GM19099 (cell line): ENCODE results near the gene ATAT1.

Experiments
- POLR2A ChIP-seq: IDR thresholded peaks from 3 replicates; pipeline ENCODE4 v1.6.1; 2011; ENCODE audit warnings: low read depth; ENCODE audit not compliant: insufficient read length; ENCODE audit errors: extremely low read depth

Gene ATAT1

DNA sequence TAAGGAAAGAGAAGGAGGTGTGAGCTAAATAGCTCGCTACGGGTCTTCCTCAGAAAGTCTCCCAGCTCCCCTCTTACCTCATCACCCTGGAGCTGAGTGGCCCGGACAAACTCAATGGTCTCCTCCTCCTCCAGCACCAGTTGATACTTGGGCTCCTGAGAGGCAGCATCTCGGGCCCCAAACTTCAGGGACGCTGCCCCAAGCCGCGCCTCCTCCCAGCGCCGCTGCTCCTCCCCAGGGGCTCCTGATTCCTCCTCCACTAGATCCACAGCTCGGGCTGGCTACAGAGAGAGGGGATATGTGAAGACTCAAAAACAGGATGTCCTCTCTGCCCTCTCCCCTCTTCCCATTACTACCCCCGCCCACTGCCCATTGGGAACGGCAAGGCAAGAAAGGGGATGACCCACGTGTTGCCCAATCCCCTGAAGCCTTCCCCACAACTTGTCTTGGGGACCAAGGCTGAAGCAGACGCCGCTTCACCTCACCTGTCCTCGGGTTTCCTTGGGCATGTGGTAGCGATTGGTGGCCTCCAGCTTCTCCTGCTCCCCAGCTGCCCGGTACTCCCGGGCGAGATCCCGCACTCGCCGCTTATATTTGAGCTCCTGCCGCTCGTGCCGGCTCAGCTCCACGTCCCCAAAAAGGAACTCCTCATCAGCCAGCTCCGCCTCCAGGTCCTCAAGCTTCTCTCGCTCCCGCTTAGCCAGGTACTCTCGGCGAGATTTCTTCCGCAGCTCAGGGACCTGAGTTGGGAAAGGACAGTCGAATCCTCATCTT lies 38.5 kb downstream of the ATAT1 start:
- no peak for TF ChIP-seq POLR2A

DNA sequence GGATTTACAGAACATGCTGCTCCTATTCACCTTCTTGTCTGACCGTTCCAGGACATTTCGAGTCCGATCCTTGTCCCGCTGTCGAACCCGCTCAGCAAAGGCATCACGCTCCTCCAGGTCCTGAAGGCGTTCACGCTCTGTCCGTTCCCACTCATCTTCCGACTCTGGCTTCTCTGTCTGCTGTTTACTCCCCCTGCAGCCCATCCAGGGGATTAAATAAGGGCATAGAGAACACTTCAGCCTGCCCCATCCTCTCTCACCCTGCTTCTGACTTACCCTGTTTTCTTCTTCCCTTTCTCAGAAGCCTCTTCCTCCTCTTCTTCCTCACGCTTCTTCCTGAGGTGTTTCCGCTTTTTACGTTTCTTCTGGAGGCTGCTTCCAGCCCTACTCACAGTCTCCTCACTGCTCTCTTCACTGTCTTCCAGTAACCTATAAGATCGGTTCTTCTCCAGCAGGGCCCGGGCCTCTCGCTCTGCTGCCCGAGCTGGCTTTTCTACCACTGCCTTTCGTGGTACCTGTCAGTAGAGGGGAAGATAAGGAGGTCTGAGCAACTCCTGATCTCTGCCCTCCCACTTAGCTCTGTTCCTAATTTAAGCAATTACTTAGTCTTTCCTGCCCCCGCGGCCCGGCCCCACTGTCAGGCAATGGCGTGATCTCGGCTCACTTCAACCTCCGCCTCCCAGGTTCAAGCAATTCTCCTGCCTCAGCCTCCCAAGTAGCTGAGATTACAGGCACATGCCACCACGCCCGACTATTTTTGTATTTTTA lies 44.3 kb downstream of the ATAT1 start:
- no peak for TF ChIP-seq POLR2A

DNA sequence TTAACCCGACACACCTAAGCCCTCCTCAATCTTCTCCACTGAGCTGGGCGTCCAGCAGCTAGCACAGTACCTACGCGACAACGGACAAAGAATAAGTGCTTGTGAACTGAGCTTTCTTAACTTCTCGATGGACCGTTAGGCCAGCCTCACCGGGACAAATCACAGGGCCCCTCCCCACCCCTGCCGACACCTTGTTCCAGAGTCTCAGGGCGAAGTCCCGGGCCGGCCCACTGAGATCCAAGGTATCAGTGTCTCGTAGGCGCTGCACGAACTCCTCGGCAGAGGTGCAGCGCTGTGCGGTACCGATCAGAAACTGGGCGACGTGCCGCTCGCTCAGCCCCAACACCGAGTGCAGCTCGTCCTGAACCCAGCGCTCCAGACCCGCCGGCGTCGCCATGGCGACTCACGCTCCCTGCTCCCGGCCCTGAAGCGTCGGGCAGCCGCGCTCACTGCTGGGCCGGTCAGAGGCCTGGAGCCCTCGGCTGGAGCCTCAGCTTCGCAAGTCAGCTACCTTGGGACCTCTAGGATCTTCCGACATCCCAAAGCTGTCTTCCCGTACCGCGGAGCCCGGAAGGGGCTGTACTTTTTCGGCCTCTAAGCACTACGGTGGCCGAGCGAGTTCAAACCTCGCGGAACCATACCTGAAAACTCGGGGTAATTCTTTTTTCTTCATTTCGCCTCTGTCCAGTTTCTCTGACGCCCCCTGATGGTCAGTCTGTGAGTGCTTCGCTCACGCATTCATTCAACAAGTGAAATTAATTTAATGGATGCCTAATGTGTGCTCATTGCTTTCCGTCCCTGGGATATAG lies 46.0 kb downstream of the ATAT1 start, which contains the start of gene DHX16:
Gene DHX16 (minus strand): TSS at position 562 of the 809 bp plus-strand sequence. CDS start 165 bp downstream, at position 397.
- TF ChIP-seq POLR2A, result peak; percentile 75

DNA sequence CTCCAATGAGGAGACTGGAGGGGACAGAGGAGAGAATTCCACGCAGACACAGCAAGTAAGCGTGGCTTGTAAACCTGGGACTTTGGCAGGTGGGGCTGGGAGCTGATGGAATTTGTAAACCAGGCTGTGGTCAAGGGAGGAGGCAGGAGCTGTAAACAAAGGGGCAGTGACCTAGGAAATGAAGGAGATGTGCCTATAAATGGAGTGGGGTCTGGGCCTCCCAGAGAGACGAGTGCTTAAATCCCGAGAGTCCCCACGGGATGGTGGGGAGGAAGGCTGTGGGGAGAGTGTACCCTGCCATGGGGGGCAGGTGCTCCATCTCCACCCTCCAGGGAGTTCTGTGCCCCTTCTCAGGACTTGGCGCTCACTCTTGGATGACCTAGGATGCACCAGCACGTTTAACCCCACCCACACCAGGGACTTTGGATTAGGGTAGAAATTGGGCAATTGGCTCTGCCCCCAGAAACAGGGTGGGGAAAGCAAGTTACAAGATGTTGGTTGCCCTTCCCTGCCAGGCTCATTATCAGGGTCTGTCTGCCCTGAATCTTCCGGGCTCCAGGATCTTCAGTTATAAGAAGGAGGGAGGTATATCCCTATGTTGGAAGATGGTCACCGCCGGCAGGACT lies 50.1 kb downstream of the ATAT1 start:
- no peak for TF ChIP-seq POLR2A

DNA sequence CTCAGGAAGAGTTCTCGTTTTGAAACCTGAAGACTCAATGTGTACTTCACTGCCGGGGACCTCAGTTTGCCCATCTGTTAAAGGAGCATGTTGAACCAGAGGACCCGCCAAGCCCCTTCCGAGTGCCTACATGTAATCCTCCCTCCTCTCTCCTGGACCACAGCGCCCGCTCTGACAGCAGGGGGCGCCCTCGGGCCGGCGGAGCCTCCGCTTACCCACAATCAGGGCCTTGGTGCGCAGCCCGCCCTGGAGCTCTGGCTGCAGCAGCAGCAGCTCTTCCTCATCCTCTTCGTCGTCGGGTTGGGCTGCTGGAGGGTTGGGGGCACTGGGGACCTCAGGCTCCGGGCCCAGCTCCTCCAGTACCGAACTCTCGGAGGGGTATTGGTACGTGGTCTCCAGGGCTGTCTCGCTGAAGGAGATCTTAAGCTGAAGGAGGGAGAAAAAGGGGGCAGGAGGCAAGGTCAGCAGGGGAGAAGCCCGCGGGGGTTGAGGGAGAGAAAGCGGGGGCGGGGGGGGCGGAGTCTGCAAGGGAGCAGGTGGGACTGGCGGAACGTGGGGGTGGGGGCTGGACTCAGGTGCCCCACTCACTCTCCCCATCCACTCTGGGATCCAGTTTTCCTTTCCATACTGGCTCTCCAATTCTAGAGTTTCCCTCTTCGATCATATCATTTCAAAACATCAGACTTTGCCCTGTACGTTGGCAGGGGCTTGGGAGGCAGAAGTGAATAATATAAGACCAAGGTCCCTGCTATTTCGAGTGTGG lies 52.5 kb downstream of the ATAT1 start:
- no peak for TF ChIP-seq POLR2A

DNA sequence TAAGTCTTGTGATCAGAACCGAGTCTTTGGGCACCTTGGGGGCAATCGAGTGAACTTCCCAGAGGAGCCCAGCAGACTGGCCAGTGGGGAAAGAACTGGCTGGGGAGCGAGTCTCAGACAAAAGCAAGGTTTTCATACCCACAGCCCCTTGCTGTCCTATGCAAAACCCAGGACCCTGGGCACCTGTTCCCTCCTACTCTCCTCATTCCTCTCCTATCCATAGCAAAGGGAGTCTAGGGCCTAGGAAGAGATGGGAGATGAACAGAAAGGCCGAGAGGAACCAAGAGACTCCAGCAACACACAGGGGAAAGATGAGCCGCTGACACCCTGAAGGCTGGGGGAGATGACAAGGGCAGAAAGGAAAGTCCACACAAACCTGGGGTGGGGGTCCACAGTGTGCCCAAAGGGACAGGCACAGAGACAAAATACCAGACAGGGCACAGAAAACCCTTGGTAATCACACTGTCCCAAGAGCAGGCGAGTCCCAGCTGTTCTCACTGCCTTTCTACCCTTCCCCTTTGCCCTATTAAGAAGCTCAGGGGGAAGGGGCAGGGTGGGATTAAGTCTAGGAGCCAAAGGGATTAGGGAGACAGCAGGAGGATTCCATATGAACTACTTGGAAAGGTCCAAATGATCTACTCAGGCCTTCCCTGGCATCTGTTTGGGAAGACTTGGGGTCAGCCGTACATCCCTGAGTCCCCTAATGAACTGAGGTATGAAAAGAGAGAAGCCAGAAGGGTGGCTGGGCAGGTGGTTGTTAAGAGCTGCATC lies 53.3 kb downstream of the ATAT1 start:
- TF ChIP-seq POLR2A, result no peak

DNA sequence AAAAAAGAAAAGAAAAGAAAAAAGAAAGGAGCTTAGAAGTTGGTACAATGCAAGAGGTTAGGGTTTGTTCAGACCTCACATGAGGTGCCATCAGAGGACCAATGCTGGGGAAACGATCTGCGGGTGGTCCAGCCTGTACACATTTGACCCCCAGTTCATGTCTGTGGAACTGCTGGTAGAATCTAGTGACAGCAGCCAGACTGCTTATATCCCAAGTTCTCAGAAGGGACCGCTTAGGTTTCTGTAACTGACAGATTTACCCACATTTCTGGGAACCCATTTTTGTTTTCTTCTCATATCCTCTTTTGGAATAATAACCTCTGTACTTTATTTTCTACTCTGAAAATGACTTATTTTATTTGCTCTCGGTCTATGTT lies 55.1 kb downstream of the ATAT1 start:
- no peak for TF ChIP-seq POLR2A

DNA sequence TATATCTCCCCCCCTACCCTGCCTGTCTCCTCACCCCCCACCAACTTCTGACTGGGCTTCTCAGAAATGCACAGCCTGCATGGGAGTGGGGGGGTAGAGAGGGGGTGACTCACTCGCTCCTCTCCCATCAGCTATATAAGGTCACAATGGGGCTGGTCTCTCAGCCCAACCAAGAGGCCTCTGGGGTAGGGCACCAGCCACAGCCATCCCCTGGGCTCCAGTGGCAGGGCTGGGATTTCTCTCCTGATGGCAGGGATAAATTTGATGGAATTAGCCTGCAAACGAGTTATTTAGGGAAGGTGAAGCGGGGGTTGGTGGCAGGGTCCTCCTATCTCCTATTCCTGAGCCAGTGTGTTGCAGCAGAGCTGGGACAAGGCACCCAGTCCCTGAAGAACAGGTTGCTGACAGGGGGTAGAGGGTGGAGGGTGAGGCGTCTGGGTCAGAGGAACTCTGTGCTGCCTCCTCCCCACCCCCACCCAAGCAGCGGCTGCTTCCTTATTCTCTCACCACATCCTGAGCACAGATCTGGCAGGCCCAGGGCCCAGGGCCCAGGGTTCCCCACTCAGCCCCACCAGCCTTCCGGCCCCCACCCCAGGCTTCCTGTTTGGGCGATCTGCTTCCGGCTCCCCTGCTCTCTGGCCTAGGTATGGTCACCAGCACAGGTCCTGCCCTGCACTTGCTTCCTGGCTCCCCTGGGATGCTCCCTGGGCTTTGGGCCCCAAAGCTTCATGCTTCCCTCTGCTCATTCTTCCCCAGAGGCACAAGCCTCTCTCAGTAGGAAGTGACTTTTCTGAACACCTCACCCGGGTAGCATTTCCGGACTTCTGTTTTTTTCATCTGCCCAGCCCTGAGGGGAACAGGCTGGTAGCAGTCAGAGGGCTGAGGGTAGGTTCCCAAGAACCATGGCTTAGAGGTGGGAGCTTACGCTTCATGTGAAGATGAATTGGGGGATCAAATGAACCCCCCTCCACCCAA lies 55.8 kb downstream of the ATAT1 start:
- peak; percentile 55 for TF ChIP-seq POLR2A

DNA sequence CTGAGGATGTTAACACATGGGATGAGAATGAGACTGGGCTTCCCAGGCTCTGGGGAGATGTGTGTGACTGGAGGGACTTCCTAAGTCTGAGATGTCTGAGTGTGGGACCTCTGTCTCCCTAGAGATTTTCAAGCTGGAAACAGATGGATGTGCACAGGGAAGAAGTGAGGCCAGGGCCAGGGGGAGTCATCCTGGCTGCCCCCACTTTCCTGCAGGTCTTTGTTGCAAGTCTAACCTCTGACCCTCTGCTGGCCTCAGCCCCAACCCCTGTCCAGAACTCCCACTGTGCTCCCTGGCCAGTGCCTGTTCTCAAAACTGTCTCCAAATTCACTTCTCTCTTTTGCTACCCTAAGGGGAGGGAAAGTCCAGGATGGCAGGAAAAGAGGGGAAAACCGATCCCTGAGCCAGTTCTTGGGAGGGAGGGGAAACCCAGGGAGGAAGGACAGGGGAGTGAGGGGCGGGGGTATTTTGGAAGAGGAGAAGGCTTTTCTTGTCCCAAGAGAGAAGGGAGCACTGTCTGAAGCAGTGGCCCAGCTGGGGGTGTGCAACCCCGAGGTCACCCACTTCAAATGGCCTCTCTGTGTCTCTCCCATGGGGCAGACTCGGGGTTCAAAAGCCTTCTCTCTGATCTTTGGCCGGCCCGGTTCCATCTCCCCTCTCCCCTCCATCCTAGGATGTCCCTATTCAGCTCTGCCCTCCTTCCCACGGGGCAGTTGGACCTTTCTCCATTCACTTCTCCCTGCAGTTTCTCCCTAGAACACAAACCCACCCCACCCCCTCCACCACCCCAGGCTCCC lies 56.7 kb downstream of the ATAT1 start:
- no peak for TF ChIP-seq POLR2A

DNA sequence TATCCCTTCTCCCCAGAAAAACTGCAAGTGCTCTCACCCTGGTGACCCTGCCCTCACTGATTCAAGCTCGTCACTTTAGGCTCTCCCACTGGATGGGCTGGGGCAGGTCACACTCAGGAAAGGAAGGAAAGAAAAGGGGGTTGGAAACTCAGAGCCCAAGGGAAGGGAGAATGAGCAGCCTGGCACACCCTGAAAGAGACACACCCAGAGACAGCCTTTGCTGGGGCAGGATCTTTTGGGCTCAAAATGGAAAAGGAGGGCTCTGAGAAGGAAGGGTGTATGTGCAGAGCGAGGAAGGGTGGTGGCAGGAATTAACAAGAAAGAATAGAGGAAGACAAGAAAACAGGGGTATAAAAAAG lies 57.3 kb downstream of the ATAT1 start:
- no peak for TF ChIP-seq POLR2A

DNA sequence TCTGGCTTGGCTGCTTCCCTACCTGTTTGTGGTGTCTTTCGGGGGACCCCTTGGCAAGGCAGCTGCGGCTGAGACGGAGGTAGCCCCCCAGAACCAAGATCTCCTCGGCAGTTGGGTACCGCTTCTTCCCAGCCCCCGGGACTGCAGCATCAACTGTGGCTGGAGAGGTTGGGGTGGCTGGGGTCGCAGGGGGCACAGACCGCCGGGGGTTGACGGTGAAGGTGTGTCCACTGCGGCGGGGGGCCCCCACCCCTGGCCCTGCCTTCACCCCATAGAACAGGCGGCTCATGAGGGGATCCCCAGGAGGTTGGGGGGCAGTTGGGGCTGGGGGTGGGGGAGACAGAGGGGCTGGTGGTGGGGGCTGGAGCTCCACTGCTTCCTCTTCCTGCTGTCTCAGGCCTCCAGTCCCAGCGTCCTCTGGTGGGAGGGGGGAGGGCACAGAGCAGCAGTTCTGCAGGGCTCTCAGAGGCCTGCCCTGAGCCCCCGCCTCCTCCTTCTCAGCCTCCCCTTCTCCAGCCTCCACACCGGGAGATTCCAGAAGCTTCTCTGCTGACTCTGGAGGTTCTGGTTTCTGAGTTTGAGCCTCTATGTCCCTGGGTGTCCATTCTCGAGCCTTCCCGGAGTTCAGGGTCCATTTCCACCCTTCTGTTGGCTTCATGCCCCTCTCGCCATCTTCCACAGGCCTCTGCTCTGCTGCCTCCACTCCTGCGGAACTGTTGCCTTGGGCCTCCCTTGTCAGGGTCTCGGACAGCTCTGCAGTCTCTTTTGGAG lies 57.9 kb downstream of the ATAT1 start:
- peak; percentile 31 for TF ChIP-seq POLR2A
